Esophagus (tissue), 2 donors: Measurements from ENCODE around the gene MBD3L3. TPM values are rescaled to one million over a fixed set of nuclear protein-coding genes. Genes with fewer than 3 reads are reported as not detected.

Experiments used
- H3K27ac ChIP-seq, 2 donors: one replicate each; pipeline ENCODE4 v1.5.1; 2013; ENCODE audit warnings: low read depth in 2 of 2, mild to moderate bottlenecking in 2 of 2, inconsistent platforms in 1 of 2, low read length in 1 of 2, moderate library complexity in 1 of 2
- H3K27me3 ChIP-seq, 2 donors: one replicate each; pipeline ENCODE4 v1.6.1; 2013; ENCODE audit warnings: low read length in 2 of 2, control low read depth in 1 of 2, mild to moderate bottlenecking in 1 of 2; ENCODE audit not compliant: insufficient read depth in 2 of 2, control insufficient read depth in 1 of 2
- H3K36me3 ChIP-seq, 2 donors: one replicate each; pipeline ENCODE4 v1.6.1; 2013; ENCODE audit warnings: low read length in 1 of 2; ENCODE audit not compliant: control insufficient read depth in 2 of 2, insufficient read depth in 2 of 2
- H3K4me1 ChIP-seq, 2 donors: one replicate each; pipeline ENCODE4 v1.6.1; 2013; ENCODE audit warnings: low read length in 1 of 2; ENCODE audit not compliant: control insufficient read depth in 2 of 2, insufficient read depth in 2 of 2
- H3K4me3 ChIP-seq, 2 donors: one replicate each; pipeline ENCODE4 v1.5.1; 2013; ENCODE audit warnings: low read length in 2 of 2, mild to moderate bottlenecking in 2 of 2, low read depth in 1 of 2, moderate library complexity in 1 of 2
- H3K9me3 ChIP-seq, 2 donors: one replicate each; pipeline ENCODE4 v1.6.1; 2013; ENCODE audit warnings: mild to moderate bottlenecking in 2 of 2, low read depth in 1 of 2, low read length in 1 of 2, moderate library complexity in 1 of 2; ENCODE audit not compliant: control insufficient read depth in 2 of 2, insufficient read depth in 1 of 2
- WGBS, 2 donors: extraction: QIAGEN DNeasy Blood & Tissue Kit; methylation state at CpG; one replicate each; pipeline ENCODE4 v1.1.7; 2013; 5-methylcytosine and 5-hydroxymethylcytosine counted together
- polyA plus RNA-seq, 2 donors: library from polyadenylated mRNA; stranded (reverse); fragments of 200-250 nt; gene quantifications; one replicate each; pipeline ENCODE4 v1.2.3, GENCODE V29; 2013
- donor health status: healthy with polysubstance abuse.
- donor health status: Bipolar disorder and iron deficiency.

The MBD3L3 gene
- polyA plus RNA-seq, 2 donors: not detected

- H3K4me3 ChIP-seq: no peak overlapping the region
- H3K9me3 ChIP-seq: peaks cover 32 to 42% of the 10 kb centered on the region in 2 donors
- no peak overlapping the region for H3K27ac ChIP-seq
- H3K27me3 ChIP-seq: no peaks in the 10 kb centered on the region
- H3K36me3 ChIP-seq: peaks cover 32 to 40% of the 10 kb centered on the region in 2 donors
- no peaks in the 10 kb centered on the region for H3K4me1 ChIP-seq
- WGBS, 2 donors: 97 to 98% methylated on average over 15 of the region's 15 CpGs
These were observed 24.8 kb upstream of the MBD3L3 start for GRCh38 chr19:7083076-7083956.

- no peaks in the 10 kb centered on the region for H3K27me3 ChIP-seq
- no peak overlapping the region for H3K27ac ChIP-seq
- H3K9me3 ChIP-seq: peaks cover 22 to 49% of the 10 kb centered on the region in 2 donors
- 97 to 98% methylated on average over 2 of the region's 2 CpGs for WGBS, 2 donors
- H3K36me3 ChIP-seq: peaks cover 44 to 59% of the 10 kb centered on the region in 2 donors
- no peaks in the 10 kb centered on the region for H3K4me1 ChIP-seq
- H3K4me3 ChIP-seq: no peak overlapping the region
These were observed 19.5 kb upstream of the MBD3L3 start for GRCh38 chr19:7078008-7078407.

GRCh38 chr19:7076151-7076550 is 17.7 kb upstream of the MBD3L3 start:
- 97 to 98% methylated on average over 6 of the region's 6 CpGs for WGBS, 2 donors
- no peak overlapping the region for H3K27ac ChIP-seq
- peaks cover 33 to 49% of the 10 kb centered on the region in 2 donors for H3K36me3 ChIP-seq
- H3K4me1 ChIP-seq: no peaks in the 10 kb centered on the region
- no peak overlapping the region for H3K4me3 ChIP-seq
- no peaks in the 10 kb centered on the region for H3K27me3 ChIP-seq
- H3K9me3 ChIP-seq: peaks cover 15 to 39% of the 10 kb centered on the region in 2 donors

- H3K36me3 ChIP-seq: peaks cover 23 to 35% of the 10 kb centered on the region in 2 donors
- H3K4me1 ChIP-seq: peaks cover 0 to 2% of the 10 kb centered on the region in 2 donors
- peaks cover 4 to 26% of the 10 kb centered on the region in 2 donors for H3K9me3 ChIP-seq
- WGBS, 2 donors: 96 to 98% methylated on average over 29 of the region's 29 CpGs
- H3K4me3 ChIP-seq: no peak overlapping the region
- no peaks in the 10 kb centered on the region for H3K27me3 ChIP-seq
- H3K27ac ChIP-seq: no peak overlapping the region
These were observed 16.3 kb upstream of the MBD3L3 start for GRCh38 chr19:7074705-7075282.

- Histone ChIP-seq H3K9me3 (peaks cover 3 to 24% of the 10 kb centered on the region in 2 donors), H3K36me3 (peaks cover 19 to 29% of the 10 kb centered on the region in 2 donors)
- WGBS, 2 donors: 93 to 95% methylated on average over 6 of the region's 6 CpGs
These were observed 14.1 kb upstream of the MBD3L3 start for GRCh38 chr19:7072541-7072940.

GRCh38 chr19:7069904-7070226 is 11.4 kb upstream of the MBD3L3 start:
- 0 to 1% methylated on average over 12 of the region's 12 CpGs for WGBS, 2 donors
- no peaks in the 10 kb centered on the region for H3K27me3 ChIP-seq
- H3K36me3 ChIP-seq: peaks cover 2 to 9% of the 10 kb centered on the region in 2 donors
- H3K4me3 ChIP-seq: peak overlapping the region; percentile 71 to 76
- H3K9me3 ChIP-seq: peaks cover 0 to 3% of the 10 kb centered on the region in 2 donors
- peak overlapping the region; percentile 84 to 90 for H3K27ac ChIP-seq
- peaks cover 0 to 2% of the 10 kb centered on the region in 2 donors for H3K4me1 ChIP-seq

More at GRCh38 chr19:7072541-7072940, 14.1 kb upstream of the MBD3L3 start:
- Histone ChIP-seq H3K4me3 (no peak overlapping the region), H3K27ac (no peak overlapping the region), H3K4me1 (peaks cover 0 to 2% of the 10 kb centered on the region in 2 donors), H3K27me3 (no peaks in the 10 kb centered on the region)

- H3K36me3 ChIP-seq: peaks cover 0 to 3% of the 10 kb centered on the region in 2 donors
- H3K9me3 ChIP-seq: no peaks in the 10 kb centered on the region
- H3K27me3 ChIP-seq: no peaks in the 10 kb centered on the region
- H3K27ac ChIP-seq: peak within 1 kb of the TSS; percentile 84 to 90
- peaks cover 0 to 2% of the 10 kb centered on the region in 2 donors for H3K4me1 ChIP-seq
- peak within 1 kb of the TSS; percentile 71 to 76 for H3K4me3 ChIP-seq
- WGBS, 2 donors: 0 to 1% methylated on average over 51 to 56 of the region's 56 CpGs
These were observed 10.8 kb upstream of the MBD3L3 start, which contains the start of gene ZNF557 for GRCh38 chr19:7069042-7069903. Gene ZNF557 (plus strand): TSS chr19:7069703. CDS start chr19:7075075, 5,372 bp downstream.

- Histone ChIP-seq H3K36me3 (peaks cover 0 to 3% of the 10 kb centered on the region in 2 donors), H3K4me3 (no peak overlapping the region), H3K9me3 (no peaks in the 10 kb centered on the region), H3K27me3 (no peaks in the 10 kb centered on the region), H3K27ac (no peak overlapping the region), H3K4me1 (peaks cover 0 to 2% of the 10 kb centered on the region in 2 donors)
- WGBS, 2 donors: 83 to 88% methylated on average over 6 of the region's 6 CpGs
These were observed 10.1 kb upstream of the MBD3L3 start for GRCh38 chr19:7068599-7068998.

- peaks cover 0 to 2% of the 10 kb centered on the region in 2 donors for H3K4me1 ChIP-seq
- no peak overlapping the region for H3K4me3 ChIP-seq
- no peaks in the 10 kb centered on the region for H3K9me3 ChIP-seq
- no peaks in the 10 kb centered on the region for H3K27me3 ChIP-seq
- H3K27ac ChIP-seq: no peak overlapping the region
- WGBS, 2 donors: 83 to 87% methylated on average over 2 of the region's 2 CpGs
- peaks cover 0 to 3% of the 10 kb centered on the region in 2 donors for H3K36me3 ChIP-seq
These were observed 9.2 kb upstream of the MBD3L3 start for GRCh38 chr19:7067716-7068115.
